GM19351 (cell line): ENCODE measurements around the gene ARHGEF12.
A peak's percentile ranks its signal among the peaks of the same experiment; 100 is the strongest.

ENCODE experiments used
- ATAC-seq: cut with Tn5 transposase; IDR thresholded peaks from one replicate; pipeline ENCODE4 v1.9.1; 2021; ENCODE audit warnings: mild to moderate bottlenecking, moderate library complexity; ENCODE audit not compliant: unreplicated experiment

The ARHGEF12 gene

GRCh38 chr11:120317689-120318480, 18.3 kb upstream of the ARHGEF12 start:
- no peak for ATAC-seq

- ATAC-seq, result no peak
Observed at GRCh38 chr11:120318906-120319305, 17.3 kb upstream of the ARHGEF12 start.

- peak; percentile 65 for ATAC-seq
Observed at GRCh38 chr11:120324932-120325810, 11.0 kb upstream of the ARHGEF12 start, which contains the start of gene TLCD5. TLCD5 (plus strand) TSS chr11:120325299; CDS start chr11:120327442, 2,143 bp downstream.

DNA sequence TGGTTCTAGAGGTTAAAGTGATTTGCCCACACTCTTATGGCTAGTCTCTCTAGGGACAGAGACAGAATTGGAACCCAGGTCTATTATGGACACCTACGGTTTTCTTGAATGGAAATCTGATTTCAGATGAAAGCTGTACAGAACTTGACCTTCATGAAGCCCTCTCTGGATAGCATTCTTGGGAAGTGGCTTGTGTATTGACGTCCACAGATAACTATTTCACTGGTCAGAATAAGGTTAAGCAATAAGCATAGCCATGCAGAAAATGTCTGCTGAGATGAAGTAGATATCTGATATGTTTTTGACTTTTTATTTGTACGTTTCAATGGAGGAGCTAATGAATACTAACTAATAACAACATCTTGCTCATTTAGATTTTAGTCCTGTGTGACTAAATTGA, 10.0 kb upstream of the ARHGEF12 start:
- no peak for ATAC-seq

DNA sequence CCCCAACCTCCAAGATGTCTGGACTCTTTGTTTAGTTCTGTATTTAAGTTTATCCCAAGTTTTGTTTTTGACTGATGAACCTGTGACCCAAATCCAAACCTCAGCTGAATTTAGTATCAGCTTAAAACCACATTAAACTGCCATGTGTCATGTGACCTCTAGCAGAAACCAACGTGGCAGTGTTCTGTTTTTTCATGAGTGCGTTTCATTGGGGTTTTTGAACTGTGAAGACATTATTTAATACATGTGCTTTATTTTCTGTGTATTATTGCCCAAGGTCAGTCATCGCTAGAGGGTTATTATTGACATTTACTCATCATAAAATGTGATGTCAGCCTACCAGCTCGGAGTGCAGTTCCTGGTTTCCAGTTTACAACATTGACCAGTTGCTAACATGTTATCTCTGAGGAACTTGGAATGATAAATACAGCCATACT, 9.3 kb upstream of the ARHGEF12 start:
- ATAC-seq, result no peak

GRCh38 chr11:120327311-120327710, 8.9 kb upstream of the ARHGEF12 start:
- ATAC-seq, result no peak

DNA sequence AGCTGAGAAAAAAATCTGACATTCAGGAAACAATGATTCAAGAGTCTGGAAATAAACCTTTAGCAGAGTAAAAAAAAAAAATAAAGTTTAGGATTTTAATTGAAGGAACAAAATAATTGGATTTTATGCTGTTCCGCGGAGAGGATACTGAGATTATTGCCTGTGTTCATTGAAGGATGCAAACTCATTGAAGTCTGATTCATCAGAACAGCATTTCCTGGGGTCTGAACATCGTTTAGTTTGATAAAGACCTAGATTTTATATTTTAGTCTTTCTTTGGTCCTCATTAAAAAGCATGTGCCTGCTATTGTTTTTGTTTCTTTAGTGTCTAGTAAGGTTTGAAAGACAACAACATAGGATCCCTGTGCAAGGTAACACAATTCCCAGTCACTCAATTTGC, 6.7 kb upstream of the ARHGEF12 start:
- ATAC-seq, result no peak

DNA sequence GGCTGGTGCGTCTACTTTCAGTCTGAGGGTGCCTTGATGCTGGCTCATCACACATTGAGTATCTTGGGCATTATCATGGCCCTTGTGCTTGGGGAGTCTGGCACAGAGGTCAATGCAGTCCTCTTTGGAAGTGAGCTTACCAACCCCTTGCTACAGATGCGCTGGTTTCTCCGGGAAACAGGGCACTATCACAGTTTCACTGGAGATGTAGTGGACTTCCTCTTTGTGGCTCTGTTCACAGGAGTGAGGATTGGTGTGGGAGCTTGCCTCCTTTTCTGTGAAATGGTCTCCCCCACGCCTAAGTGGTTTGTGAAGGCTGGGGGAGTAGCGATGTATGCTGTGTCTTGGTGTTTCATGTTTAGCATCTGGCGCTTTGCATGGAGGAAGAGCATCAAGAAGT, 6.2 kb upstream of the ARHGEF12 start:
- ATAC-seq, result no peak

GRCh38 chr11:120331301-120331996, 4.8 kb upstream of the ARHGEF12 start:
- ATAC-seq, result no peak

DNA sequence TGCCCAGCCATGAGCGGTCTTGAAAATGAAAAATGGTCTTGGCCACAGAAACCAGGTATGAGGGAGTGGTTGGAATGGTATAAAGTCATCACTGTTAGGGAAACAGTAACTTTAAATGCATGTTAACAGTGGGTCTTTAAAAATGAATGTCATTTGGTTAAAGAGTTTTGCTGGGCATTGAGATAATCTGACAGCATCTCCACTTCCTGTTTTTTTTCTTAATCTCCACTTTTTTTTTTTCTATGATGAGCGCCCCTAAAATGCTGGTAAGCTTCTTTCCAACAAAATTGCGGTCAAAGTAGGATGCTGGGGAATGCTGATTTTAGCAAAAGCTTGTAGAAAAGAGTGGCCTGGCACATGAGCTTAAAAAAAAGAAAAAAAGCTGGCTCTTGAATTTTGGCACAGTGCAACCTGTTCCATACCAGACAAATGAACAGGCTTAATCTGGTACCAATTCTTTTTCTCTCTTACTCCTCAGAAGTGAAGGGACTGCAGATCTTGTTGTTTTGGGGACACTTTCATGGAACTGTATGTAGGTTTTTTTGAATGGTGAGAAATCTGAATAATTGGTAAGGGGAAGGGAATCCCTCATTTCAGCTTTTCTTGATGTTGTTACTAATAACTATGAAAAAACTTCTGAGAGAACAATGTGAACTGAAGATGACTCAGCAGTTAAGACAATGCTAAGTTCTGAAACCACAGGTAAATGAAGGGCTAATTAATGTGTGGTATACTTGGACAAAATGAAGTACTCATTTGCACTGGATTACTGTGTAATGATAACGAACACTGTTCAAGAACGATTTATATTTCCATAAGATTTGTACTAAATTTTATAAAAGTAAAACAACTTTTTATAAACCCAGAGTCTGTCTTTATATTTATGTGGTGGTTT, 3.1 kb upstream of the ARHGEF12 start:
- no peak for ATAC-seq

DNA sequence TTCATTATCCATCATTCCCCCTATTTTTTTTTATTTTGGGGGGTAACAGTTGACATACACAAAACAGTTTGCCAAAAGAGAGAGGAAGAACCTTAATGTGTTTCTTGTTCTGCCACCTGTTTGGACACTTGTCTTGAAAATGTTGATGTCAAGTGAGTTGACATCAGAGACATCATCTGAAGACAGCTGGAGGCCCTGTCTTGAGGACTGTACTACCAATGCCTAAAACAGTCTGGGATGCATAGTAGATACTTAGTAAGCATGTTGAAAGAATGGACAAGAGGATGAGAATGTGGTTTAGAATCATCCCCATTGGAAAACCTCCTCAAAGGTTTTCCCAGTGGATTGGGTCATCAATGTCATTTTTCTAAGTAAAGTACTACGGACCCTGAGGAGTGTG, 2.4 kb upstream of the ARHGEF12 start:
- no peak for ATAC-seq

DNA sequence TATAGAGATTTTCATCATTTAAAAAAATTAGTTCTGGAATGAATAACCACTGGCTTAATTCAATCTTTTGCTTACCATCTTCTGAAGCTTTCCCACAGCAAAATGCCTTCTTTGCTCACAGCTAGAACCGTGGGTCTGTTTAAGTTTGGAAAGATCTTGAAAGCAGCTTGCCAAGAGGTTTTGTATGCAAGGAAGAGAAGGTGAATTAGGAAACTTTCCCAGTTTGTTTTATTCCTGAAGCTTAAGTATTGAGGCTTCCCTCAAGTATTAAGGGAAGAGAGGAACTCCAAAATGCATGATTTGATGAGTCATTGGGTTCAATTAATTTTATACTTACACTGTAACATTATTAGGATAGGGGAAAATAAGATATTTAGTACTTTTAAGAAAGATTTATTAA, 1.9 kb upstream of the ARHGEF12 start:
- no peak for ATAC-seq

GRCh38 chr11:120334894-120335462, 1.2 kb upstream of the ARHGEF12 start:
- ATAC-seq, result no peak

DNA sequence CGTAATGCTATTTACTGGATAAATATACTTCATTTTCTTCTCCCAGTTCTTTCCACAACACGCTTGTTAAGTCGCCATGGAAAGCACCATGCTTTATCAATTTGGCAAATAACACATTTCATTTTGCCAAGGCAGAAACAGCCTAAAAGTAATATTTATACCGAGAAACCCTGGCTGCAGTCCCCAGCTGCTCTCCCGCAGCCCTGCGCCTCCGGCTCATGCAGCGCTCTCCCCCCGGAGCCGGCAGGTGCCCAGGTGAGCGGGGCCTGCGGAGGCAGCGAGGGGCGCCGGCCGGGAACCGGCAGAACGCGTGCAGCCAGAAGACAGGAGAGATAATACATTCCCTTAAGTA, 681 bp upstream of the ARHGEF12 start:
- ATAC-seq, result peak; percentile 24

- peak; percentile 34 for ATAC-seq
Observed at GRCh38 chr11:120336641-120337354, 585 bp downstream of the ARHGEF12 start.

DNA sequence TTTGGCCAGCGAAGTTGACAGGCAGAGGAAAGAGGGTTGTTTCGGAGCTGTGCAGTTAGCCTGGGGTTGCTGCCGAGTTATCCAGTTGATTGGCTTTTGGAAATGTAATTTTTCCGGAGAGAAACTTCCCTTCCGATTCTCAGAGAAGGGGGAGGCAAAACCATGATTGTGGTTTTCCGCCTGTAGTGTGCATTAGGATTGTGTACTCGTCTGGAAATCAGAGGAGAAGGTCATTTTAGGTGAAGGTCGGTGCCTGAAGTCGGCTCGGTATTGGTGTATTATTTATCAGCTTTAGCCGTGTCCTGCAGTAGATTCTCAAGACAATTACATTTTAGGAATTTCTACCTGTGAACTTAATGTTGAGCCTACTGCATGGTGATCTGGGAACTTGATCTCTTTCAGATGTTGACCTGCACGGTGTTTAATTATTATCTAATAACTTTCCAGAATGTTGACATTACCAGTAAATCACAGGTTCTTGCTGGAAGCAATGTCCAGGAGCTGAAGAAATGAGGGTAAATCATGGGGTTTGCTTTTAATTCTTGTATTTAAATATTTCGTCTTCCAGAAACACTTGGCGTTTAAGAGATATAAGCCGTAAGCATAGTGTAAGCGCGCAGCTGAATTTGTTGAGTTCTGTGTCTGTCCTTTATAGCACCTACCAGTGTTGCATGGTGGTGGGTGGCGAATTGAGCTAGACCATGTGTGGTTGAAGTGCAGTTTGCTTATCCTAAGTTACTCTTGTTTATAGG, 1.3 kb downstream of the ARHGEF12 start:
- no peak for ATAC-seq

GRCh38 chr11:120338107-120338933, 2.1 kb downstream of the ARHGEF12 start:
- no peak for ATAC-seq

DNA sequence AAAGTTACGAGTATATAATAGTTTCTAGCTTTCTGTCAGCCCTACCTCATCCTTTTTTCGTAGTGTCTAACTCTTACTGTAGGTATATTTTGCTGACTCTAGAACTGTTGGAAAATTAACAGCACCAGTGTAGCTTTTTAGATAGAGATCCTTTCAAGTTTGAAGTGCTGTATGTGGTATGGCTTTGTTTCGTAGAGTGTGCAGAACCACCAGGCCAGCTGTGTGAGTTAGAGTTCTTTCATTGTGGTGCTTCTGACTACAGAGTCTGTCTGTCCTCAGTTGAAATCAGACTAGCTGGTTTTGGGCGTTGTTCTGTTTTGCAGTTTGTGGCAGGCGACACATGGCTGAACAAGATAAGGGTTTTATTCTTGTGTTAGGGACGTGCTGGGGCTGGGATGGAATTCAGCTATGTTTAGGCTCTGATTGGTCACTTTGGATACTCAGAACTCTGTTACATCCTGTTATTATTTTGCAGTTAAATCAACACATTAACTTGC, 3.2 kb downstream of the ARHGEF12 start:
- ATAC-seq, result no peak
